Lower leg skin (tissue), 3 donors: ENCODE data around the gene PANX3.

ENCODE experiments used
- POLR2A ChIP-seq, 2 donors: fragments of 450-650 bp; IDR thresholded peaks; one replicate each; pipeline ENCODE4 v1.6.1; 2016 to 2017; ENCODE audit warnings: antibody characterized with exemption in 2 of 2, mild to moderate bottlenecking in 1 of 2, moderate library complexity in 1 of 2
- TF ChIP-seq, protein P1 (sequence below), 3 donors: fragments of 450-650 bp; IDR thresholded peaks; one replicate each; pipeline ENCODE4 v1.5.1; 2016; ENCODE audit warnings: antibody characterized with exemption in 3 of 3, mild to moderate bottlenecking in 3 of 3, moderate library complexity in 2 of 3

DNA sequence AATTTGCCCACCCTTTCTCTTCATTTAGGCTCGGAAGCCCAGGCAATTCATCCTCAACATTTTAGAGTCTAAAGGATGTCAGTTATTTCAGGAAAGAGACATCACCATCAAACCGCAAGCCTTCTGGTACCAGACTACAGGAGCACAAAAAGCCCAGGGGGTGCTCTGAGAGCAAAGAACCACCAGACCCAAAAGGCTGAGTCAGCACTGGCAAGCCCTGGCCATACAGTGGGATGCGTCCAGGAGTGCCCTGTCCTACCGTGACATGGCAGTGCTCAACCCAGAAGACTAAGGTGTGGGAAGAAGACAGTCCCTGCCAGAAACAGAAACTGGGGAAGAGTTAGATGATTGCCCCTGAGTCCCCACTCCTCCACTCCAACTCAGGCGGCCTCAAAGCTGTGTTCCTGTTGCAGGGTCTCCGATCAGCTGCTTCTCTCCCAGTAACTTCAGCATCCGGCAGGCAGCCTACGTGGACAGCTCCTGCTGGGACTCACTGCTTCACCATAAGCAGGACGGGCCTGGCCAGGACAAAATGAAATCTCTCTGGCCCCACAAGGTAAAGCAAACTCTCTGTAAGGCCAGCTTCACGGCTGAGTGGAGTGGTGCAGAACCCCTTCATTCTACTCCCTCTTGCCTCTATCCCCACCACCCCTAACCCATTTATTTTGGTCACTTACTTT is 1.5 kb downstream of the PANX3 start:
- TF ChIP-seq, protein P1, sequence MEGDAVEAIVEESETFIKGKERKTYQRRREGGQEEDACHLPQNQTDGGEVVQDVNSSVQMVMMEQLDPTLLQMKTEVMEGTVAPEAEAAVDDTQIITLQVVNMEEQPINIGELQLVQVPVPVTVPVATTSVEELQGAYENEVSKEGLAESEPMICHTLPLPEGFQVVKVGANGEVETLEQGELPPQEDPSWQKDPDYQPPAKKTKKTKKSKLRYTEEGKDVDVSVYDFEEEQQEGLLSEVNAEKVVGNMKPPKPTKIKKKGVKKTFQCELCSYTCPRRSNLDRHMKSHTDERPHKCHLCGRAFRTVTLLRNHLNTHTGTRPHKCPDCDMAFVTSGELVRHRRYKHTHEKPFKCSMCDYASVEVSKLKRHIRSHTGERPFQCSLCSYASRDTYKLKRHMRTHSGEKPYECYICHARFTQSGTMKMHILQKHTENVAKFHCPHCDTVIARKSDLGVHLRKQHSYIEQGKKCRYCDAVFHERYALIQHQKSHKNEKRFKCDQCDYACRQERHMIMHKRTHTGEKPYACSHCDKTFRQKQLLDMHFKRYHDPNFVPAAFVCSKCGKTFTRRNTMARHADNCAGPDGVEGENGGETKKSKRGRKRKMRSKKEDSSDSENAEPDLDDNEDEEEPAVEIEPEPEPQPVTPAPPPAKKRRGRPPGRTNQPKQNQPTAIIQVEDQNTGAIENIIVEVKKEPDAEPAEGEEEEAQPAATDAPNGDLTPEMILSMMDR (IDR thresholded peaks at IDR 0.05): no peak
- no peak for TF ChIP-seq POLR2A (IDR thresholded peaks at IDR 0.05)
